ENCODE data around the gene C17orf114.
A peak's percentile ranks its signal among the peaks of the same experiment; 100 is the strongest.

The C17orf114 gene

DNA sequence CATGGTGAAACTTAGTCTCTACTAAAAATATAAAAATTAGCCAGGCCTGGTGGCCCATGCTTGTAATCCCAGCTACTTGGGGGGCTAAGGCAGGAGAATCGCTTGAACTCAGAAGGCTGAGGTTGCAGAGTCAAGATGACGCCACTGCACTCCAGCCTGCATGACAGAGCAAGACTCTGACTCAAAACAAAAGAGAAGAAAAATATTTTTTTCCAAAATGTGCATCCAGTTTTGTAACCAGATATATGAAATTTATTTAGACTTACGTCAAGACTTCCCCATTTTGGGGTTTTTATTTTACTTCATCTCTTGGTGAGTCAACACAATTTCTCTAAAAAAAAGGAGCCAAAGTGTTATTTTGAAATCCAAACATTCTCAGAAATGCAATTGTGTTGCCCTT is 35.9 kb downstream of the C17orf114 start:
- ATAC-seq (no peak), DNase-seq (peak in 1 of 4 donors; percentile 59)
- Histone ChIP-seq H3K4me1 (no peaks in the 10 kb centered on the region), H3K36me3 (replicated peaks in 1 of 2; ENCODE audit: insufficient read depth in 1 of 2, low read depth in 2 of 2) (no peaks in the 10 kb centered on the region), H3K9me3 (no peaks in the 10 kb centered on the region), H3K27me3 (no peaks in the 10 kb centered on the region), H3K4me3 (no peak overlapping the region), H3K27ac (peak overlapping the region in 1 of 4 donors; percentile 75)
- 83% methylated on average over 3 of the region's 3 CpGs for WGBS, 2 donors
- TF ChIP-seq, protein P1, sequence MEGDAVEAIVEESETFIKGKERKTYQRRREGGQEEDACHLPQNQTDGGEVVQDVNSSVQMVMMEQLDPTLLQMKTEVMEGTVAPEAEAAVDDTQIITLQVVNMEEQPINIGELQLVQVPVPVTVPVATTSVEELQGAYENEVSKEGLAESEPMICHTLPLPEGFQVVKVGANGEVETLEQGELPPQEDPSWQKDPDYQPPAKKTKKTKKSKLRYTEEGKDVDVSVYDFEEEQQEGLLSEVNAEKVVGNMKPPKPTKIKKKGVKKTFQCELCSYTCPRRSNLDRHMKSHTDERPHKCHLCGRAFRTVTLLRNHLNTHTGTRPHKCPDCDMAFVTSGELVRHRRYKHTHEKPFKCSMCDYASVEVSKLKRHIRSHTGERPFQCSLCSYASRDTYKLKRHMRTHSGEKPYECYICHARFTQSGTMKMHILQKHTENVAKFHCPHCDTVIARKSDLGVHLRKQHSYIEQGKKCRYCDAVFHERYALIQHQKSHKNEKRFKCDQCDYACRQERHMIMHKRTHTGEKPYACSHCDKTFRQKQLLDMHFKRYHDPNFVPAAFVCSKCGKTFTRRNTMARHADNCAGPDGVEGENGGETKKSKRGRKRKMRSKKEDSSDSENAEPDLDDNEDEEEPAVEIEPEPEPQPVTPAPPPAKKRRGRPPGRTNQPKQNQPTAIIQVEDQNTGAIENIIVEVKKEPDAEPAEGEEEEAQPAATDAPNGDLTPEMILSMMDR (IDR thresholded peaks at IDR 0.05), result no peak
- intact Hi-C loops (cut with DNase I), result no loop called here

DNA sequence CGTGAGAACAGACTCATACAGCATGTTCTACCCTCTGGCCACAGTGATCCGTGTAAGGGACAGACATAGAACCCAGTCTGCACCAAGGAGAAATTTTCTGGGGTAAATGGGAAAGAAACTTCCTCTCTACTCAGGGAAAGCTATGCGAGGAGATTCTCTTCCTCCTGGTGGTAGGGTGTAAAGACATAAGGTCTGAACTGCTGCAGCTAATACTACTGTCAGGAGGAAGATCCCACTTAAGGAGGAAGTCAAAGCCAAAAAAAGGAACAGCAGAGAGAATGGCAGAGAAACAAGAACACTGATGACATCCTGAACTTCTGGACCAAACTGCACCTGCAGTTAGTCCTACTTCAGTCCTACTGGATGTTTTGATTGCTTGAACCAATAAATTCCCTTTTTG is 37.5 kb downstream of the C17orf114 start:
- Histone ChIP-seq H3K4me3 (no peak overlapping the region), H3K27me3 (no peaks in the 10 kb centered on the region), H3K4me1 (no peaks in the 10 kb centered on the region), H3K9me3 (no peaks in the 10 kb centered on the region), H3K27ac (peak overlapping the region in 1 of 4 donors; percentile 71), H3K36me3 (replicated peaks in 1 of 2; ENCODE audit: insufficient read depth in 1 of 2, low read depth in 2 of 2) (no peaks in the 10 kb centered on the region)
- DNase-seq (no peak), ATAC-seq (no peak)
- intact Hi-C loops (cut with DNase I), result no loop called here
- TF ChIP-seq, protein P1 (IDR thresholded peaks at IDR 0.05), result no peak
- peak in 1 of 3 donors; percentile 32 for TF ChIP-seq POLR2A (IDR thresholded peaks at IDR 0.05)
- WGBS, 2 donors, result 50 to 61% methylated on average over 3 of the region's 3 CpGs

DNA sequence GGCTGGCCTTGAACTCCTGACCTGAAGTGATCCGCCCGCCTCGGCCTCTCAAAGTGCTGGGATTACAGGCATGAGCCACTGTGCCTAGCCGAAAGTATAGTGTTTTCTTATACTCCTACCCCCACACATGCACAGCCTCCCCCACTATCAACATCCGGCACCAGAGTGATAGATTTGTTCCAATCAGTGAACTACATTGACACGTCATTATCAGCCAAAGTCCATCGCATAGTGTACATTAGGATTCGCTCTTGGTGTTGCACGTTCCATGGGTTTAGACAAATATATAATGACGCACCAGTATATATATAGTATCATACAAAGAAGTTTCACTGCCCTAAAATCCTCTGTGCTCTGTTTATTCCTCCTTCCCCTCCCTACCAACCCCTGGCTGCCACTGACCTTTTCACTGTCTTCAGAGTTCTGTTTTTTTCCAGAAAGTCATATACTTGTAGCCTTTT is 42.3 kb downstream of the C17orf114 start:
- Histone ChIP-seq H3K4me3 (no peak overlapping the region), H3K27me3 (no peaks in the 10 kb centered on the region), H3K4me1 (no peaks in the 10 kb centered on the region), H3K27ac (no peak overlapping the region), H3K36me3 (replicated peaks in 1 of 2; ENCODE audit: insufficient read depth in 1 of 2, low read depth in 2 of 2) (no peaks in the 10 kb centered on the region), H3K9me3 (no peaks in the 10 kb centered on the region)
- intact Hi-C loops (cut with DNase I), result no loop called here
- no peak for TF ChIP-seq POLR2A (IDR thresholded peaks at IDR 0.05)
- TF ChIP-seq, protein P1 (IDR thresholded peaks at IDR 0.05), result no peak
- no peak for ATAC-seq
- no peak for DNase-seq
- 50 to 51% methylated on average over 10 of the region's 10 CpGs for WGBS, 2 donors

DNA sequence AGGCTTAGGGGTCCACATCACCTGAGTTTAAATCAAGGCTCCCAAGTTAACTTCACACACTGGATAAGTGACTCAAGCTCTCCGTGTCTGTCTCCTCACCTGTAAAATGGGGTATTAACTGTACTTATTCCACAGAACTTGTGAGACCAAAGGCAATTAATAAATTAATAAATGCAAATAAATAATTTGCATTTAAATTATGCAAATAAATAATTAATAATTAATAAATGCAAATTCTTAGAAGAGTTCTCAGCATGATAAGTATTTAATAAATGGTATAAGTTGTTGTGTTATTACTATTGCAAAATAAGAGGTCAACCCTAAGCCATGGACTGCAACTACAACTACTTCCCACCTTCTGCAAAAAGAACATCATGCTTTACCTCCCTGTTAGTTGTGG is 48.7 kb downstream of the C17orf114 start:
- WGBS, 2 donors, result 68 to 69% methylated on average over 1 of the region's 1 CpG
- DNase-seq (no peak), ATAC-seq (no peak)
- Histone ChIP-seq H3K36me3 (replicated peaks in 1 of 2; ENCODE audit: insufficient read depth in 1 of 2, low read depth in 2 of 2) (no peaks in the 10 kb centered on the region), H3K27me3 (peaks cover 0 to 7% of the 10 kb centered on the region in 2 donors), H3K27ac (no peak overlapping the region), H3K4me1 (no peaks in the 10 kb centered on the region), H3K9me3 (no peaks in the 10 kb centered on the region), H3K4me3 (no peak overlapping the region)
- no peak for TF ChIP-seq POLR2A (IDR thresholded peaks at IDR 0.05)
- TF ChIP-seq, protein P1 (IDR thresholded peaks at IDR 0.05), result no peak
- intact Hi-C loops (cut with DNase I), result no loop called here

DNA sequence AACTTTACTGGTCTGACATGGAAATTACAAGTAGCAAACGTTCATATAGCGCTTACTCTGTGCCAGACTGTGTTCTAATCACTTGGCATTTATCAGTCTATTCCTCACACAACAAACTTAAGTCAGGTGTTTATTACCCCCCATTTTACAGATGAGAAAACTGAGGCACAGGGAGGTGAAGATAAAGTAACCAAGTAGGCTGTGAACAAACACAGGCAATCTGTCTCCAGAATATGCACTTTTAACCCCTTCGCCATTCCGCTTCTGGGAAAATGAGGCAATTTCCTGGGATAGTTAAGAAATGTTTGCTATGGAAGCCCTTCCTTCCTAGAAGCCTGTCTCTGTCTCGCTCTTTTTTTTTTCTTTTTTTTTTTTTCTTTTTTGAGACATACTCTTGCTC is 50.2 kb downstream of the C17orf114 start:
- Histone ChIP-seq H3K4me1 (no peaks in the 10 kb centered on the region), H3K4me3 (no peak overlapping the region), H3K9me3 (no peaks in the 10 kb centered on the region), H3K27ac (no peak overlapping the region), H3K36me3 (replicated peaks in 1 of 2; ENCODE audit: insufficient read depth in 1 of 2, low read depth in 2 of 2) (no peaks in the 10 kb centered on the region), H3K27me3 (peaks cover 0 to 7% of the 10 kb centered on the region in 2 donors)
- no peak for DNase-seq
- TF ChIP-seq, protein P1 (IDR thresholded peaks at IDR 0.05), result no peak
- TF ChIP-seq POLR2A (IDR thresholded peaks at IDR 0.05), result no peak
- intact Hi-C loops (cut with DNase I), result no loop called here
- ATAC-seq, result no peak
- WGBS, 2 donors, result 51 to 70% methylated on average over 5 of the region's 5 CpGs
